Smooth muscle cell (in vitro differentiated cells): ENCODE measurements around the gene SF3B3. TPM values are rescaled to one million over a fixed set of nuclear protein-coding genes. Genes with fewer than 3 reads are reported as not detected.

Experiments
- DNase-seq: peaks from one replicate; lab custom pipeline; 2025; ENCODE audit not compliant: unreplicated experiment; lab: John Stamatoyannopoulos, UW
- H2AFZ ChIP-seq: fragments of 200-600 bp; sonication (generic); 2 replicates; pipeline ENCODE4 v1.6.0; 2016; ENCODE audit warnings: antibody characterized with exemption, low read depth, mild to moderate bottlenecking
- H3F3A ChIP-seq: fragments of 200-600 bp; sonication (generic); 2 replicates; pipeline ENCODE4 v1.6.0; 2017; ENCODE audit warnings: antibody characterized with exemption, low read depth
- H3K27ac ChIP-seq: fragments of 200-600 bp; sonication (generic); 2 replicates; pipeline ENCODE4 v1.5.1; 2016; ENCODE audit warnings: low read depth, mild to moderate bottlenecking
- H3K27me3 ChIP-seq: fragments of 200-600 bp; sonication (generic); 2 replicates; pipeline ENCODE4 v1.6.1; 2016; ENCODE audit warnings: low read depth, mild to moderate bottlenecking
- H3K36me3 ChIP-seq: fragments of 200-600 bp; sonication (generic); 2 replicates; pipeline ENCODE4 v1.5.1; 2016; ENCODE audit warnings: low read depth
- H3K4me1 ChIP-seq: fragments of 200-600 bp; sonication (generic); 2 replicates; pipeline ENCODE4 v1.5.1; 2016; ENCODE audit warnings: low read depth
- H3K4me2 ChIP-seq: fragments of 200-600 bp; sonication (generic); 2 replicates; pipeline ENCODE4 v1.6.0; 2016; ENCODE audit warnings: mild to moderate bottlenecking
- H3K4me3 ChIP-seq: fragments of 200-600 bp; sonication (generic); 2 replicates; pipeline ENCODE4 v1.5.1; 2016; ENCODE audit warnings: mild to moderate bottlenecking
- H3K79me2 ChIP-seq: fragments of 200-600 bp; sonication (generic); 2 replicates; pipeline ENCODE4 v1.6.0; 2016; ENCODE audit warnings: low read depth, mild to moderate bottlenecking
- H3K9ac ChIP-seq: fragments of 200-600 bp; sonication (generic); 2 replicates; pipeline ENCODE4 v1.6.0; 2016; ENCODE audit warnings: low read depth
- H3K9me3 ChIP-seq: fragments of 200-600 bp; sonication (generic); replicated peaks from 2 replicates; pipeline ENCODE4 v1.5.1; 2016; ENCODE audit warnings: low read depth
- H4K20me1 ChIP-seq: fragments of 200-600 bp; sonication (generic); 2 replicates; pipeline ENCODE4 v1.6.0; 2016; ENCODE audit warnings: low read depth
- WGBS: methylation state at CpG from one replicate; pipeline ENCODE4 v1.1.7; 2016; ENCODE audit warnings: low lambda C conversion rate; 5-methylcytosine and 5-hydroxymethylcytosine counted together
- polyA plus RNA-seq: library from polyadenylated mRNA; unstranded; fragments of >200 nt; fragmentation: Nextera tagmentation; extraction: Ambion mirVana; gene quantifications from 2 replicates; pipeline ENCODE4 v1.2.1, GENCODE V29; 2016
- total RNA-seq: library from RNA; depleted of rRNA; stranded (reverse); fragments of >200 nt; gene quantifications from 2 replicates; pipeline ENCODE4 v1.2.3, GENCODE V29; 2014
- TF ChIP-seq, protein P1 (sequence below): fragments of 200-600 bp; sonication (generic); IDR thresholded peaks from 2 replicates; pipeline ENCODE4 v1.5.1; 2017; ENCODE audit warnings: borderline replicate concordance, mild to moderate bottlenecking, antibody characterized with exemption; ENCODE audit not compliant: insufficient read depth, poor library complexity, severe bottlenecking

SF3B3 gene
- total and polyA plus RNA-seq, 2 experiments from 2014 or later: 126 to 129 TPM

DNA sequence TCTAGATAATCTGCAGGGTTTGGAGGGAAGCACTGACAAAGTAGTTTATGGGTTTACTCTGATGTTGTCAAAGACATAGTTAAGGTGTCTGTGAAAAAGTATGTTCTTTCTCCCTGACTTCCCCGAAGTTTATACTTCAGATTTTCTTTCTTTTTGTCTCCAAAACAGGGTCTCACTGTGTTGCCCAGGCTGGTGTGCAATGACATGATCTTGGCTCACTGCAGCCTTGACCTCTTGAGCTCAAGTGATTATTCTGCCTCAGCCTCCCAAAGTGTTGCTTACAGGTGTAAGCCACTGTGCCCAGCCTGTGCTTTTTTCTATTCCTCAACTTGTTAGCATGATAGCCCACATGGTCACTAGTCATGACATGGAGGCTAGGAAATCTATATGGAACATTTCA, 20.9 kb downstream of the SF3B3 start:
- no peaks in the 10 kb centered on the region for H3K4me1 ChIP-seq
- H3K4me3 ChIP-seq: no peak overlapping the region
- H2AFZ ChIP-seq: no peak overlapping the region
- no peak for DNase-seq
- TF ChIP-seq, protein P1, sequence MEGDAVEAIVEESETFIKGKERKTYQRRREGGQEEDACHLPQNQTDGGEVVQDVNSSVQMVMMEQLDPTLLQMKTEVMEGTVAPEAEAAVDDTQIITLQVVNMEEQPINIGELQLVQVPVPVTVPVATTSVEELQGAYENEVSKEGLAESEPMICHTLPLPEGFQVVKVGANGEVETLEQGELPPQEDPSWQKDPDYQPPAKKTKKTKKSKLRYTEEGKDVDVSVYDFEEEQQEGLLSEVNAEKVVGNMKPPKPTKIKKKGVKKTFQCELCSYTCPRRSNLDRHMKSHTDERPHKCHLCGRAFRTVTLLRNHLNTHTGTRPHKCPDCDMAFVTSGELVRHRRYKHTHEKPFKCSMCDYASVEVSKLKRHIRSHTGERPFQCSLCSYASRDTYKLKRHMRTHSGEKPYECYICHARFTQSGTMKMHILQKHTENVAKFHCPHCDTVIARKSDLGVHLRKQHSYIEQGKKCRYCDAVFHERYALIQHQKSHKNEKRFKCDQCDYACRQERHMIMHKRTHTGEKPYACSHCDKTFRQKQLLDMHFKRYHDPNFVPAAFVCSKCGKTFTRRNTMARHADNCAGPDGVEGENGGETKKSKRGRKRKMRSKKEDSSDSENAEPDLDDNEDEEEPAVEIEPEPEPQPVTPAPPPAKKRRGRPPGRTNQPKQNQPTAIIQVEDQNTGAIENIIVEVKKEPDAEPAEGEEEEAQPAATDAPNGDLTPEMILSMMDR: no peak
- no peaks in the 10 kb centered on the region for H3K9me3 ChIP-seq
- H3K9ac ChIP-seq: no peak overlapping the region
- peaks cover 60% of the 10 kb centered on the region for H3K79me2 ChIP-seq
- WGBS: 100% methylated on average over 1 of the region's 1 CpG
- H4K20me1 ChIP-seq: peaks cover 97% of the 10 kb centered on the region
- H3K4me2 ChIP-seq: no peak overlapping the region
- H3K36me3 ChIP-seq: peaks cover 42% of the 10 kb centered on the region
- H3K27me3 ChIP-seq: no peaks in the 10 kb centered on the region
- no peaks in the 10 kb centered on the region for H3F3A ChIP-seq
- H3K27ac ChIP-seq: no peak overlapping the region

DNA sequence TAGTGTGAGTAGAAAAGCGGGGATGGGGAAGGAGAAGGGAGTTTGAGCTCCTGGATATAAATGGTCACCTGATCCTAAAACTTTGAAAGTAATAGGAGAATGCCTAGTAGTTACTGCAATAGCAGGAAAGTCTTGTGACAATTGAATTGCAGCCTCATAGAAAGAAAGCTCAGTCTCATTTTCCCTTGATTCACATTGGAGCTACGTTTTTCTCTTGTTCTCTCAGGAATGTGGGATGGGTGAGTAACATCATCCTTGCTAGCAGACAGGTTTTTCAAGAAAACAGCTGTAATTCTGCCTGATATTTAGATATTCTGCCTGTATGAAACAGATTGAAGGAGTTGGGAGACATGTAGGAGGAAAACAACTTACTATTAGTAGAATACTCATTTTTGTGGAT, 25.3 kb downstream of the SF3B3 start:
- no peak for DNase-seq
- peaks cover 21% of the 10 kb centered on the region for H3K36me3 ChIP-seq
- H3K4me2 ChIP-seq: no peak overlapping the region
- no peak overlapping the region for H3K9ac ChIP-seq
- peak overlapping the region; percentile 67 for H3K27ac ChIP-seq
- H3K4me3 ChIP-seq: no peak overlapping the region
- no peak overlapping the region for H2AFZ ChIP-seq
- H3K4me1 ChIP-seq: peaks cover 4% of the 10 kb centered on the region
- H3K79me2 ChIP-seq: peaks cover 50% of the 10 kb centered on the region
- H3F3A ChIP-seq: peaks cover 27% of the 10 kb centered on the region
- peaks cover 97% of the 10 kb centered on the region for H4K20me1 ChIP-seq
- TF ChIP-seq, protein P1: no peak
- WGBS: 80% methylated on average over 2 of the region's 2 CpGs
- H3K27me3 ChIP-seq: no peaks in the 10 kb centered on the region
- H3K9me3 ChIP-seq: no peaks in the 10 kb centered on the region

DNA sequence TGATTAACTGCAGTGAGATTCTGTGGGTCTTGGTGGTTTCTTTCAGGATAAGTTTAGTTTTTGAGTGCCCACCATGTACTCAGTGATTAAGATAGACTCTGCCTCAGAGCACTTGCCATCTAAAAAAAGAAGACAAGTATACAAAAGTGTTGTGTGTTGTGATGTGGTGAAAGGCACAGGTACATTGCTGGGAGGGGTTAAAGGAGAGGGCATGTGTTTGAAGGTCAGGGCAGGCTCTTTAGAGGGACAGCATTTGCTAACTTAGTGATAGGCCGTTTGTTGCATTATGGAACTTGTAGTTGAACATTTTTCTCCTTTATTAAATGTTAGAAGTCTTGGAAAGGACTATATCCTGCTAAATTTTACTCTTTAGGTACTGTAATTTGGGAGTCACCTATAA, 26.5 kb downstream of the SF3B3 start:
- Histone ChIP-seq H3K27me3 (no peaks in the 10 kb centered on the region), H3K79me2 (peaks cover 54% of the 10 kb centered on the region), H3K4me1 (peaks cover 7% of the 10 kb centered on the region), H3F3A (peaks cover 33% of the 10 kb centered on the region), H3K9me3 (no peaks in the 10 kb centered on the region), H2AFZ (no peak overlapping the region), H3K27ac (peak overlapping the region; percentile 67), H3K36me3 (peaks cover 21% of the 10 kb centered on the region), H3K9ac (no peak overlapping the region), H3K4me2 (no peak overlapping the region), H3K4me3 (no peak overlapping the region), H4K20me1 (peaks cover 98% of the 10 kb centered on the region)
- 0% methylated on average over 1 of the region's 1 CpG for WGBS
- TF ChIP-seq, protein P1: no peak
- no peak for DNase-seq

DNA sequence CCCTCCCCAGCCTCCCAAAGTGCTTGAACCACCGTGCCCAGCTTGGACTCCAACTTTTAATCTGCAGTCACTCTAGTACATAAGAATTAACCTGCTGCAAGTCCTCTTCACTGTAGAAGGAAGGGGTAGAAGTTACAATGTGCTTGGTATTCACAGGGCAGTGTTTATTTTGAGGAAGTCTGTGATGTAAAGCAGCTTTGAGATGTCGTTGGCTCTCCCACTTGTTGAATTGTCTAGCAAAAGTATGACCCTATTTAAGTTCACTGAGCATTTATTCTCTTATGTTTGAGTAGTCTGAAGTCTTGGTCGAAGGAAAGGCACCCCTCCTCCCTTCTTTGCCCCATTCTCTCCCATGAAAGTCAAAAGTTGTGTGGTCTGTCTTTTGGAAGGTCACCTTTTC, 28.2 kb downstream of the SF3B3 start:
- Histone ChIP-seq H3K9ac (no peak overlapping the region), H3K27me3 (no peaks in the 10 kb centered on the region), H3K36me3 (peaks cover 21% of the 10 kb centered on the region), H3F3A (peaks cover 33% of the 10 kb centered on the region), H3K79me2 (peaks cover 50% of the 10 kb centered on the region), H3K9me3 (no peaks in the 10 kb centered on the region), H4K20me1 (peaks cover 97% of the 10 kb centered on the region), H3K4me1 (peaks cover 7% of the 10 kb centered on the region), H3K4me2 (peak overlapping the region; percentile 75), H2AFZ (no peak overlapping the region), H3K27ac (peak overlapping the region; percentile 97), H3K4me3 (no peak overlapping the region)
- DNase-seq: no peak
- 90% methylated on average over 3 of the region's 3 CpGs for WGBS
- TF ChIP-seq, protein P1: no peak
